Mesendoderm (in vitro differentiated cells): ENCODE results near the gene FSTL4.

ENCODE experiments used
- DNase-seq: peaks from one replicate; pipeline ENCODE4 v3.0.0; 2013
- H2AK5ac ChIP-seq: 2 replicates; pipeline ENCODE4 v1.6.1; 2013; ENCODE audit warnings: low read length, inconsistent platforms
- H2BK120ac ChIP-seq: 2 replicates; pipeline ENCODE4 v1.6.1; 2013; ENCODE audit warnings: low read depth, mild to moderate bottlenecking, low read length, moderate library complexity, mixed read lengths
- H2BK15ac ChIP-seq: replicated peaks from 2 replicates; pipeline ENCODE4 v1.6.1; 2013; ENCODE audit warnings: low read depth, mild to moderate bottlenecking, moderate library complexity
- H2BK5ac ChIP-seq: 2 replicates; pipeline ENCODE4 v1.6.1; 2013; ENCODE audit warnings: low read length, inconsistent platforms
- H3K18ac ChIP-seq: 2 replicates; pipeline ENCODE4 v1.6.1; 2013; ENCODE audit warnings: mild to moderate bottlenecking, low read length, mixed read lengths
- H3K23ac ChIP-seq: one replicate; pipeline ENCODE4 v1.6.1; 2013; ENCODE audit warnings: low read length
- H3K27ac ChIP-seq: 2 replicates; pipeline ENCODE4 v1.5.1; 2013; ENCODE audit warnings: low read depth, mild to moderate bottlenecking, inconsistent platforms, low read length, moderate library complexity
- H3K27me3 ChIP-seq: 2 replicates; pipeline ENCODE4 v1.6.1; 2013; ENCODE audit warnings: low read length, control low read depth, mild to moderate bottlenecking, inconsistent platforms; ENCODE audit not compliant: insufficient read depth, poor library complexity
- H3K36me3 ChIP-seq: 2 replicates; pipeline ENCODE4 v1.6.1; 2013; ENCODE audit warnings: low read length, inconsistent platforms; ENCODE audit not compliant: control insufficient read depth, insufficient read depth
- H3K4ac ChIP-seq: one replicate; pipeline ENCODE4 v1.6.1; 2013; ENCODE audit warnings: low read depth, mild to moderate bottlenecking, low read length, moderate library complexity
- H3K4me1 ChIP-seq: 2 replicates; pipeline ENCODE4 v1.6.1; 2013; ENCODE audit warnings: low read depth, low read length, inconsistent platforms; ENCODE audit not compliant: control insufficient read depth
- H3K4me2 ChIP-seq: 2 replicates; pipeline ENCODE4 v1.6.1; 2013; ENCODE audit warnings: low read length
- H3K4me3 ChIP-seq: 2 replicates; pipeline ENCODE4 v1.5.1; 2013; ENCODE audit warnings: mild to moderate bottlenecking, low read length
- H3K56ac ChIP-seq: one replicate; pipeline ENCODE4 v1.6.1; 2013; ENCODE audit warnings: low read length
- H3K79me1 ChIP-seq: 2 replicates; pipeline ENCODE4 v1.6.1; 2013; ENCODE audit warnings: low read length, inconsistent platforms
- H3K79me2 ChIP-seq: 2 replicates; pipeline ENCODE4 v1.6.1; 2013; ENCODE audit warnings: mild to moderate bottlenecking, low read length; ENCODE audit not compliant: control insufficient read depth, insufficient read depth
- H3K9ac ChIP-seq: 2 replicates; pipeline ENCODE4 v1.6.1; 2013; ENCODE audit warnings: low read length, inconsistent platforms
- H4K5ac ChIP-seq: one replicate; pipeline ENCODE4 v1.6.1; 2013; ENCODE audit warnings: low read length
- H4K8ac ChIP-seq: one replicate; pipeline ENCODE4 v1.6.1; 2013; ENCODE audit warnings: low read depth, mild to moderate bottlenecking, control low read depth, low read length, moderate library complexity
- WGBS: extraction: QIAGEN DNeasy Blood & Tissue Kit; methylation state at CpG from one replicate; pipeline ENCODE4 v1.1.7; 2013; ENCODE audit warnings: low lambda C conversion rate, missing lambda C conversion rate; ENCODE audit not compliant: insufficient coverage; ENCODE audit errors: extremely low coverage; 5-methylcytosine and 5-hydroxymethylcytosine counted together

FSTL4 gene

DNA sequence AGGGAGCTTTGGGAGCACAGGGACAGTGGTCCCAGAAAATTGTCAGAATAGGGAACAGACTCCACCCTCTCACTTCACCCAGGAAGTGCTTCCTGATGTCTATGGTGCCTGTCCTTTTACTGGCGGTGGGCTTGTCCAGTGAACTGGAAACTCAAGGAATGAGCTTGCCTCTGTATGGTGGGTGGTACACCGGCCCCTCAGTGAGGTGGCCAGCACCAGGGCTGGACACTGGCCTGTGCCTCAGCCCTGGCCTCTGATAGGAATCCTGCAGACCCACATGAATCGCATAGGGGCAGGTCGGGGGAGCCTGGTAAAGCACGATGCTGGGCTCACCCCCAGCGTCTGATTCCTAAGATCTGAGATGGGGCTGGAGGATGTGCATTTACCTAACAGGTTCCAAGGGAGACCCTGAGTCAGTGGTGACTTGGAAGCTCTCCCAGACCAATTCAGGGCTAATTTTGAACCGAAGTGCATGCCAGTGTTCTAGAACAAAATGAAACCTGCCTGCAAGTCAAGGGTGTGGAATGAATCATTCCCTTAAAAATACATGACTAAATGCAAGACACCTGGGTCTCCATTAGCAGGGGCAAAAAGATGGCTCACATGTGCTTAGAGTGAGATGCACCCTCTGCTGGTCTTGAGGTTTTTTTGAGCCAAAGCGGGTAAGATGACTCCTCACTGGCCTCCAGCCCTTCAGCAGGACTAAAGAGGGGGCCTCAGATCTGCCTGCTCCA lies 382.2 kb downstream of the FSTL4 start:
- H3K4ac ChIP-seq, result no peak overlapping the region

DNA sequence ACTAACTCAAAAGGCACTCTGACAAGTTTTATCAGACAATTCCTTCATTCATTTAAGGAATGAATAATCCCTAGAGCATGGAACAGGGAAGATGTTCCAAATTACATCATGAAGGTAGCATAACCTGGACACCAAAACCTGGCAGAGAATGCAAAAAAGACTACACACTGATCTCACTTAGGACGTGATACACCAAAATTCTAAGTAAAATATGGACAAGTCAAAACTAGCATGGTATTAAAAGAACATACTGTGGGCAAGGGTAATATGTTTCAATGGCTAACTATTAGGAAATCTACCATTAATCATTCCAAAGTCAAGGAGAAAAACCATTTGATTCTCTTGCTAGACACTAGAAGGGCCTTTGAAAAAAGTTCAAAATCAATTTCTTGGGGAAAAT lies 384.0 kb downstream of the FSTL4 start:
- no peak overlapping the region for H2BK5ac ChIP-seq
- no peak overlapping the region for H2AK5ac ChIP-seq
- no peaks in the 10 kb centered on the region for H3K79me2 ChIP-seq
- H3K4me2 ChIP-seq, result no peak overlapping the region
- H3K27ac ChIP-seq, result no peak overlapping the region
- no peak overlapping the region for H4K8ac ChIP-seq
- H3K18ac ChIP-seq, result no peak overlapping the region
- H3K4me3 ChIP-seq, result no peak overlapping the region
- no peak overlapping the region for H3K23ac ChIP-seq
- H3K4ac ChIP-seq, result no peak overlapping the region
- WGBS, result no CpG with 5 or more reads among the region's 1 CpG
- H2BK15ac ChIP-seq, result no peak overlapping the region
- H4K5ac ChIP-seq, result no peak overlapping the region
- H2BK120ac ChIP-seq, result no peak overlapping the region
- no peak overlapping the region for H3K9ac ChIP-seq
- H3K79me1 ChIP-seq, result no peaks in the 10 kb centered on the region
- no peaks in the 10 kb centered on the region for H3K4me1 ChIP-seq
- H3K27me3 ChIP-seq, result no peaks in the 10 kb centered on the region
- no peak overlapping the region for H3K56ac ChIP-seq
- DNase-seq, result no peak
- no peaks in the 10 kb centered on the region for H3K36me3 ChIP-seq

More for the DNA sequence above, 382.2 kb downstream of the FSTL4 start:
- DNase-seq, result no peak
- Histone ChIP-seq H3K4me1 (no peaks in the 10 kb centered on the region), H3K27ac (no peak overlapping the region), H2AK5ac (no peak overlapping the region), H3K9ac (no peak overlapping the region), H3K23ac (no peak overlapping the region), H4K5ac (no peak overlapping the region), H2BK15ac (no peak overlapping the region), H3K4me2 (no peak overlapping the region), H3K4me3 (no peak overlapping the region), H3K79me2 (no peaks in the 10 kb centered on the region), H3K27me3 (no peaks in the 10 kb centered on the region), H3K56ac (no peak overlapping the region), H3K18ac (no peak overlapping the region), H4K8ac (no peak overlapping the region), H3K36me3 (no peaks in the 10 kb centered on the region), H2BK5ac (no peak overlapping the region), H3K79me1 (no peaks in the 10 kb centered on the region), H2BK120ac (no peak overlapping the region)
- WGBS, result no CpG with 5 or more reads among the region's 8 CpGs

DNA sequence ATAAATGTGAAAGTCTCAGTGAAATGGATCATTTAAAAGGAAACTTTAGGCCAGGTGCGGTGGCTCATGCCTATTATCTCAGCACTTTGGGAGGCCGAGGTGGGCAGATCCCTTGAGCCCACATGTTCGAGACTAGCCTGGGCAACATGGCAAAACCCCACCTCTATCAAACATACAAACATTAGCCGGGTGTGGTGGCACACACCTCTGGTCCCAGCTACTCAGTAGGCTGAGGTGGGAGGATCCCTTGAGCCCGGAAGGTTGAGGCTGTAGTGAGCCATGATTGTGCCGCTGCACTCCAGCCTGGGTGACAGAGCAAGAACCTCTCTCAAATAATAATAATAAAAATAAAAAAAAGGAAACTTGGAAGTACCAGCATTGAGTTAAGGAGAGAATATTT lies 384.4 kb downstream of the FSTL4 start:
- no peaks in the 10 kb centered on the region for H3K79me1 ChIP-seq
- no peak overlapping the region for H3K4ac ChIP-seq
- no peak for DNase-seq
- no peaks in the 10 kb centered on the region for H3K36me3 ChIP-seq
- H3K27me3 ChIP-seq, result no peaks in the 10 kb centered on the region
- no peaks in the 10 kb centered on the region for H3K4me1 ChIP-seq
- no peak overlapping the region for H3K4me2 ChIP-seq
- H3K79me2 ChIP-seq, result no peaks in the 10 kb centered on the region
- no peak overlapping the region for H3K23ac ChIP-seq
- no CpG with 5 or more reads among the region's 6 CpGs for WGBS
- no peak overlapping the region for H3K18ac ChIP-seq
- H3K4me3 ChIP-seq, result no peak overlapping the region
- H3K56ac ChIP-seq, result no peak overlapping the region
- no peak overlapping the region for H2BK5ac ChIP-seq
- no peak overlapping the region for H4K8ac ChIP-seq
- H3K9ac ChIP-seq, result no peak overlapping the region
- no peak overlapping the region for H3K27ac ChIP-seq
- H2AK5ac ChIP-seq, result no peak overlapping the region
- H2BK120ac ChIP-seq, result no peak overlapping the region
- H2BK15ac ChIP-seq, result no peak overlapping the region
- H4K5ac ChIP-seq, result no peak overlapping the region

DNA sequence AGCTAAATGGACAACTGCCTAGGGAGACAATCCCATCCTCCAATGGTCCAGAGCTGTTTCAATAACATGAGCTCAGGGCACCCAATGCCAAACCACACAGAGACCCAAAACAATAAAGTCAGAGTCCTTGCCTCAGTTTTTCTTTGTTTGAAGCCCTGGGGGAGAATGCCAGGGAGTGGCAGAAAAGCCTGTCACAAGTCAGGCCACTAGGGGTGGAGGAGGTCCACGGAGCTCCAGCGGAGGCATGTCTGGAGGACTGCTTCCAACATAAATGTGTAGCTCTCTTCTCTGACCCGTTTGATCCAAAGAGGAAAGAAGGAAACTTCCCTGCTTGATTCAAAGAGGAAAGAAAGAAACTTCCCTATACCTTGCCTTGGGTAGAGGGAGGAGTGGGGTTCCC lies 385.3 kb downstream of the FSTL4 start:
- H3K27me3 ChIP-seq, result no peaks in the 10 kb centered on the region
- H3K9ac ChIP-seq, result no peak overlapping the region
- no peak overlapping the region for H2AK5ac ChIP-seq
- no CpG with 5 or more reads among the region's 3 CpGs for WGBS
- no peak overlapping the region for H3K23ac ChIP-seq
- H3K36me3 ChIP-seq, result no peaks in the 10 kb centered on the region
- H2BK120ac ChIP-seq, result no peak overlapping the region
- no peak overlapping the region for H3K4me2 ChIP-seq
- H3K79me1 ChIP-seq, result no peaks in the 10 kb centered on the region
- H3K27ac ChIP-seq, result no peak overlapping the region
- H2BK5ac ChIP-seq, result no peak overlapping the region
- no peak overlapping the region for H3K4me3 ChIP-seq
- no peak overlapping the region for H3K18ac ChIP-seq
- no peaks in the 10 kb centered on the region for H3K4me1 ChIP-seq
- no peak overlapping the region for H4K5ac ChIP-seq
- DNase-seq, result no peak
- H3K79me2 ChIP-seq, result no peaks in the 10 kb centered on the region
- no peak overlapping the region for H3K56ac ChIP-seq
- no peak overlapping the region for H2BK15ac ChIP-seq
- no peak overlapping the region for H3K4ac ChIP-seq
- no peak overlapping the region for H4K8ac ChIP-seq

DNA sequence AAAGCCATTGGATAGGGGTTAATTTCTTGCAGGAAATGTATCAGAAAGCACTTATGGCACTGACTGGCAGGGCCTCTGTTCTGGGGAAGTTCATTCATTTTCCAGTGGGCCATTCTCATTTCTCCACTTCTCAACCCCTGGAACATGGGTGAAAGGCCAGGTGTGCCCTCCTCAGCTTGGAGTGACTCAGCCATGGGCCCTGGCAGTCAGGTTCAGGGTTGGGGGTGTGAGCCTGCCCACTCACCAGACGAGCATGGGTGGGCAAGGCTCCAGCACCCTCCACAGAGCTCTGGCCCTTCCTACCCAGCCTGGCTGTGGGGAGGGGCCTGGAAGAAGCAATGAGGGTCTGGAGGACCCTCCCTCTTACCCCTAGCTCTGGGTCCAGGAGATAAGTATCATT lies 386.2 kb downstream of the FSTL4 start:
- no peak overlapping the region for H3K4me3 ChIP-seq
- DNase-seq, result no peak
- H3K79me1 ChIP-seq, result no peaks in the 10 kb centered on the region
- H2BK15ac ChIP-seq, result no peak overlapping the region
- H3K4me1 ChIP-seq, result no peaks in the 10 kb centered on the region
- H2BK5ac ChIP-seq, result no peak overlapping the region
- no peak overlapping the region for H3K23ac ChIP-seq
- H3K36me3 ChIP-seq, result no peaks in the 10 kb centered on the region
- H2AK5ac ChIP-seq, result no peak overlapping the region
- no peak overlapping the region for H4K5ac ChIP-seq
- H3K56ac ChIP-seq, result no peak overlapping the region
- no peak overlapping the region for H3K9ac ChIP-seq
- no peak overlapping the region for H4K8ac ChIP-seq
- H3K18ac ChIP-seq, result no peak overlapping the region
- no peak overlapping the region for H2BK120ac ChIP-seq
- WGBS, result no CpG with 5 or more reads among the region's 1 CpG
- no peak overlapping the region for H3K4me2 ChIP-seq
- H3K27ac ChIP-seq, result no peak overlapping the region
- H3K79me2 ChIP-seq, result no peaks in the 10 kb centered on the region
- H3K4ac ChIP-seq, result no peak overlapping the region
- H3K27me3 ChIP-seq, result no peaks in the 10 kb centered on the region

DNA sequence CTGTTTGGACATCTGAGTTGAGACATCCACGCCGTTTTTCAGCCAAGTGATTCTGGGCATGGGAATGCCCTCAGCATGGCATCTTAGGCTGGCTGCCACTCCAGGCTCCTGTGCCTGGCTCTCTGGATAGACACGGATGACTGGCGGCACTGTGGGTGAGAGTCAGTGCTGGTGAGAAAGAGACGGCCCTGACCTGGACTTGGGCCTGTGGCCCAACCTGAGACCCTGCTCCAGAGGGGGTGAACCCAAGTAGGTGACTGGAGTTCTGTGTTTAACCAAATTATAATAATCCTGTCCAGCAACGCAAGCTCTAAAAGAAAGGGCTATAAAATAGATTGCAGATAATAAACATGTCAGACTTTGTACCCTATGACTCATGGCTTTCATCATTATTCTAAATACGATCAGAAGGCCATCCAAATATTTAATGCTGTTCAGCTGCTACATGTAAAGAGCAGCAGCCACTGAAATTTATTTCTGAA lies 386.6 kb downstream of the FSTL4 start:
- Histone ChIP-seq H3K79me2 (no peaks in the 10 kb centered on the region), H3K9ac (no peak overlapping the region), H4K8ac (no peak overlapping the region), H3K27me3 (no peaks in the 10 kb centered on the region), H3K56ac (no peak overlapping the region), H2BK120ac (no peak overlapping the region), H3K79me1 (no peaks in the 10 kb centered on the region), H4K5ac (no peak overlapping the region), H3K23ac (no peak overlapping the region), H2BK5ac (no peak overlapping the region), H3K4me2 (no peak overlapping the region), H3K18ac (no peak overlapping the region), H3K4me3 (no peak overlapping the region), H3K4me1 (no peaks in the 10 kb centered on the region), H3K36me3 (no peaks in the 10 kb centered on the region), H2BK15ac (no peak overlapping the region), H3K4ac (no peak overlapping the region), H3K27ac (no peak overlapping the region), H2AK5ac (no peak overlapping the region)
- WGBS, result no CpG with 5 or more reads among the region's 7 CpGs
- DNase-seq, result no peak
